ENCODE results near the gene ZNF283.

DNA sequence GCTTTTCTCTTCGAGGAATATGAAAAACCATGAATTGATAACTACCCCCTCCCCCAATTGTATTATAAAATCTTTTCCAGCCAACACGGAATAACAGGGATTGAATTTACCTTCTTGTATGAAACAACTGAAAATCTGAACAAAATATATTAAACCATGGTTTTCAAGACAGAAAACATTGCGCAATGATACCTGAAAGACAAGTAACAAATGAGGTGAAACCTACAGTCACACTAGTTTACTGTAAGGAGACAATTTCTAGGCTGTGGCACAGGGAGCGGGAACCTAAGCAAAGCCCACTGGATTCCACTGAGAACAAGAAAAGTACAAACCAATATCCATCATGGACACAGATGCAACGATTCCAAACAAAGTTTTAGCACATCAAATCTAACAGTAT lies 53.4 kb downstream of the ZNF283 start:
- TF ChIP-seq CTCF (IDR thresholded peaks at IDR 0.05; ENCODE audit: low read depth, low read length, missing input control) (no peak), REST (IDR thresholded peaks at IDR 0.05) (no peak), ATF3 (IDR thresholded peaks at IDR 0.05) (no peak), SP1 (IDR thresholded peaks at IDR 0.05) (no peak), HNF4G (IDR thresholded peaks at IDR 0.05) (no peak), EGR1 (IDR thresholded peaks at IDR 0.05; ENCODE audit: low read depth in 2 of 2) (no peak), RAD21 (IDR thresholded peaks at IDR 0.05) (no peak), JUND (IDR thresholded peaks at IDR 0.05) (no peak)
- TF ChIP-seq, protein P1, sequence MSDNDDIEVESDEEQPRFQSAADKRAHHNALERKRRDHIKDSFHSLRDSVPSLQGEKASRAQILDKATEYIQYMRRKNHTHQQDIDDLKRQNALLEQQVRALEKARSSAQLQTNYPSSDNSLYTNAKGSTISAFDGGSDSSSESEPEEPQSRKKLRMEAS (IDR thresholded peaks at IDR 0.05) = no peak
